ENCODE measurements around the gene UPK3BL1.
"Not testable (repeated sequence)": the region's sequence is repeated elsewhere in the genome, so short reads cannot be mapped to it uniquely, and the experiment has no call there.

DNA sequence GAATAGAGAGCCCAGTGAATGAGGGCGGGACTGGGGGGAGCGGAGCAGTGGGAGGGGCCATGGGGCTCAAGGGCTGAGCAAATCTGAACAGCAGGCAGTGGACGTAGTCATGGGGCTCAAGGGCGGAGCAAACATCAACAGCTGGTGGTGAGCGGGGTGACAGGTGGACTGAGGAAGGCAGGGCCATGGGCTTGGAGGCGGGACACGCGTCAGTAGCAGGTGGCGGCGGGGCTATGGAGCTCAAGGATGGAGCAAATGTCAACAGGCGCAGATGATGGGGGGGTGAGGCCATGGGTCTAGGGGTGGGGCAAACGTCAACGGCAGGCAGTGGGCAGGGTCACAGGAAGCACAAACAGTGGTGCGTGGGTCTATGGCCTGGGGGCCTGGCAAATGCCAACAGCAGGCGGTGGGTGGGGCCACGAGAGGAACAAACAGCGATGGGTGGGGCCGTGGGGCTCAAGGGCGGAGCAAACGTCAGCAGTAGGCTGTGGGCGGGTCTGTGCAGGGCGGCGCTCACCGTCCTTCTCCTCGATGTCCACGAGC lies 50.0 kb downstream of the UPK3BL1 start:
- TF ChIP-seq ARNTL (CRISPR knock-in tag; IDR thresholded peaks at IDR 0.05; ENCODE audit: borderline replicate concordance, low read depth); ZFP30 (CRISPR knock-in tag; IDR thresholded peaks at IDR 0.05); PPARA (CRISPR knock-in tag; IDR thresholded peaks at IDR 0.05; ENCODE audit: borderline replicate concordance); ZFP3 (CRISPR knock-in tag; IDR thresholded peaks at IDR 0.05); ZNF70 (CRISPR knock-in tag; IDR thresholded peaks at IDR 0.05); OSR1 (CRISPR knock-in tag; IDR thresholded peaks at IDR 0.05); ESRRG (CRISPR knock-in tag; IDR thresholded peaks at IDR 0.05); ISL1 (CRISPR knock-in tag; IDR thresholded peaks at IDR 0.05): not testable (repeated sequence)
- TF ChIP-seq, protein P1, sequence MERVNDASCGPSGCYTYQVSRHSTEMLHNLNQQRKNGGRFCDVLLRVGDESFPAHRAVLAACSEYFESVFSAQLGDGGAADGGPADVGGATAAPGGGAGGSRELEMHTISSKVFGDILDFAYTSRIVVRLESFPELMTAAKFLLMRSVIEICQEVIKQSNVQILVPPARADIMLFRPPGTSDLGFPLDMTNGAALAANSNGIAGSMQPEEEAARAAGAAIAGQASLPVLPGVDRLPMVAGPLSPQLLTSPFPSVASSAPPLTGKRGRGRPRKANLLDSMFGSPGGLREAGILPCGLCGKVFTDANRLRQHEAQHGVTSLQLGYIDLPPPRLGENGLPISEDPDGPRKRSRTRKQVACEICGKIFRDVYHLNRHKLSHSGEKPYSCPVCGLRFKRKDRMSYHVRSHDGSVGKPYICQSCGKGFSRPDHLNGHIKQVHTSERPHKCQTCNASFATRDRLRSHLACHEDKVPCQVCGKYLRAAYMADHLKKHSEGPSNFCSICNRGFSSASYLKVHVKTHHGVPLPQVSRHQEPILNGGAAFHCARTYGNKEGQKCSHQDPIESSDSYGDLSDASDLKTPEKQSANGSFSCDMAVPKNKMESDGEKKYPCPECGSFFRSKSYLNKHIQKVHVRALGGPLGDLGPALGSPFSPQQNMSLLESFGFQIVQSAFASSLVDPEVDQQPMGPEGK (CRISPR knock-in tag; IDR thresholded peaks at IDR 0.05; ENCODE audit: borderline replicate concordance) = not testable (repeated sequence)

All from SK-N-SH treated with all-trans-retinoic acid at 6 μM for 48 hours (cell line).